Measurements from ENCODE around the gene TNP1.

TNP1 gene

DNA sequence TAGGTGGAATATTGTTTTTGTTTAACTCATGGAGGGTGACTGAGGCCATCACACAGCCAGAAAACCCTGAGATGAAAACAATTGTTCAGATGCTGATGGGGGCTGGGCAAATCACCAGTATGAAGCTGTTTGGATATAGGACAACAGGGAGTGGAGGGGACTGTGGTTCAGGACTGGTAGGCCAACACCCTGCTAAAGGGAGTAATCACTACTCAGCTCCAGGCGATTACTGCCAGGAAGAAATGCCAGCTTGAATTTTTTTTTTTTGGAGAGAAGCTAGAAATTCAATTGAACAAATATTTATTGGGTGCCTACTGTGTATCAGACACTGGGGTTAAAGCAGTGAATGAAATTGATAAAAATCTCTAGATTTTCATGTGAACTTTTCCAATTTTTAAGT lies 37.4 kb downstream of the TNP1 start:
- Histone ChIP-seq H3K4me1 (ENCODE audit: control extremely low read depth in 1 of 4, control insufficient read depth in 4 of 4, insufficient read depth in 4 of 4, low read length in 3 of 4) (peaks cover 0 to 3% (median under 1%) of the 10 kb centered on the region in 4 experiments), H3K4me3 (ENCODE audit: control insufficient read depth in 1 of 7, extremely low read depth in 1 of 7, insufficient read depth in 4 of 7, low read depth in 2 of 7, low read length in 6 of 7) (no peak overlapping the region), H3K27ac (ENCODE audit: insufficient read depth in 1 of 2, low read depth in 1 of 2, low read length in 2 of 2, poor library complexity in 1 of 2, severe bottlenecking in 2 of 2) (no peak overlapping the region), H3K27me3 (replicated peaks in 2 of 5; ENCODE audit: control insufficient read depth in 4 of 5, insufficient read depth in 5 of 5, low read length in 4 of 5) (peaks cover 0 to 1% (median 0%) of the 10 kb centered on the region in 5 experiments), H3K9me3 (ENCODE audit: control extremely low read depth in 1 of 5, control insufficient read depth in 4 of 5, insufficient read depth in 2 of 5, low read depth in 1 of 5, low read length in 4 of 5) (no peaks in the 10 kb centered on the region), H3K36me3 (ENCODE audit: control insufficient read depth in 4 of 4, insufficient read depth in 4 of 4, low read length in 3 of 4) (no peaks in the 10 kb centered on the region)
- WGBS (ENCODE audit: insufficient coverage) = 100% methylated on average over 1 of the region's 1 CpG
- DNase-seq = no peak
- POLR2A ChIA-PET = no interaction called here
- CTCF ChIA-PET = no interaction called here

DNA sequence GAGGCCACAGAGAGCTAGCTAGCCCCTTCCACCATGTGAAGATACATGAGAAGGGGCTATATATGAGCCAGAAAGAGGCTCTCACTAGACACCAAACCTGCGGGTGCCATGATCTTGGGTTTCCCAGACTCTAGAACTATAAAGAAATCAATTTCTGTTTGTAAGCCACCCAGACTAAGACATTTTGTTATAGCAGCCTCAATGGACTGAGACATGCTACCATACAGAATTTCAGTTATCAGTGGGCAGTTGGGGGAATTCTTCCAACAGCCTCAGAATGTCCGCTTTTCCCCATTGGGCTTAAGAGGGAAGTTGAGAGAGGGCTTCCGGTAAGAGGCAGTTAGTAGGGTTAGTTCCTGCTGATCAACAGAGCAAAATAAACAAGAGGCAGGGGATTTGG lies 39.2 kb downstream of the TNP1 start:
- H3K9me3 ChIP-seq (ENCODE audit: control extremely low read depth in 1 of 5, control insufficient read depth in 4 of 5, insufficient read depth in 2 of 5, low read depth in 1 of 5, low read length in 4 of 5) = no peaks in the 10 kb centered on the region
- H3K4me1 ChIP-seq (ENCODE audit: control extremely low read depth in 1 of 4, control insufficient read depth in 4 of 4, insufficient read depth in 4 of 4, low read length in 3 of 4) = no peaks in the 10 kb centered on the region
- ChIA-PET CTCF (no interaction called here), POLR2A (no interaction called here)
- H3K27ac ChIP-seq (ENCODE audit: insufficient read depth in 1 of 2, low read depth in 1 of 2, low read length in 2 of 2, poor library complexity in 1 of 2, severe bottlenecking in 2 of 2) = no peak overlapping the region
- peaks cover 0 to 1% (median 0%) of the 10 kb centered on the region in 5 experiments for H3K27me3 ChIP-seq (replicated peaks in 2 of 5; ENCODE audit: control insufficient read depth in 4 of 5, insufficient read depth in 5 of 5, low read length in 4 of 5)
- WGBS (ENCODE audit: insufficient coverage) = 100% methylated on average over 1 of the region's 3 CpGs
- no peak overlapping the region for H3K4me3 ChIP-seq (ENCODE audit: control insufficient read depth in 1 of 7, extremely low read depth in 1 of 7, insufficient read depth in 4 of 7, low read depth in 2 of 7, low read length in 6 of 7)
- H3K36me3 ChIP-seq (ENCODE audit: control insufficient read depth in 4 of 4, insufficient read depth in 4 of 4, low read length in 3 of 4) = no peaks in the 10 kb centered on the region
- no peak for DNase-seq

DNA sequence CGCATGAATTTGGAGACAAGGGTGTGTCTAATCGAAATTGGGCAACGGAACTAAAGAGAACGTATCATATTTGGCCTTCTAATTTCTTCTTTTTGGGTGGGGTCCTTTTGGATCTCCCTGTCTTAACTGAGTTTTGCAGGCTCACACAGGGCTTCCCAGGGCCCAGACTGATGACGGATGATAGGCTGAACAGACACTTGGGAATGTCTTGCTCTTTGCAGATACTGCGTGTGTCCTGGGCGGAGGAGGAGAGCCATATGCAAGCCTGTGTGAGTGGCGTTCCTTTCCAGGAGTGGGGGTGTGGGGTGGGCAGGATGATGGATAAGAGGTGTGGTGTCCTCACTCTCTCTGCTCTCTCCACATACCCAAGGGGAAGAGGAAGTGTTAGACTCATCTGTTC lies 40.1 kb downstream of the TNP1 start:
- Histone ChIP-seq H3K4me3 (ENCODE audit: control insufficient read depth in 1 of 7, extremely low read depth in 1 of 7, insufficient read depth in 4 of 7, low read depth in 2 of 7, low read length in 6 of 7) (no peak overlapping the region), H3K4me1 (ENCODE audit: control extremely low read depth in 1 of 4, control insufficient read depth in 4 of 4, insufficient read depth in 4 of 4, low read length in 3 of 4) (no peaks in the 10 kb centered on the region), H3K36me3 (ENCODE audit: control insufficient read depth in 4 of 4, insufficient read depth in 4 of 4, low read length in 3 of 4) (no peaks in the 10 kb centered on the region), H3K27ac (ENCODE audit: insufficient read depth in 1 of 2, low read depth in 1 of 2, low read length in 2 of 2, poor library complexity in 1 of 2, severe bottlenecking in 2 of 2) (no peak overlapping the region), H3K9me3 (ENCODE audit: control extremely low read depth in 1 of 5, control insufficient read depth in 4 of 5, insufficient read depth in 2 of 5, low read depth in 1 of 5, low read length in 4 of 5) (no peaks in the 10 kb centered on the region), H3K27me3 (replicated peaks in 2 of 5; ENCODE audit: control insufficient read depth in 4 of 5, insufficient read depth in 5 of 5, low read length in 4 of 5) (peaks cover 0 to 1% (median 0%) of the 10 kb centered on the region in 5 experiments)
- WGBS (ENCODE audit: insufficient coverage) = 100% methylated on average over 5 of the region's 8 CpGs
- no peak for DNase-seq
- CTCF ChIA-PET = no interaction called here
- POLR2A ChIA-PET = no interaction called here

DNA sequence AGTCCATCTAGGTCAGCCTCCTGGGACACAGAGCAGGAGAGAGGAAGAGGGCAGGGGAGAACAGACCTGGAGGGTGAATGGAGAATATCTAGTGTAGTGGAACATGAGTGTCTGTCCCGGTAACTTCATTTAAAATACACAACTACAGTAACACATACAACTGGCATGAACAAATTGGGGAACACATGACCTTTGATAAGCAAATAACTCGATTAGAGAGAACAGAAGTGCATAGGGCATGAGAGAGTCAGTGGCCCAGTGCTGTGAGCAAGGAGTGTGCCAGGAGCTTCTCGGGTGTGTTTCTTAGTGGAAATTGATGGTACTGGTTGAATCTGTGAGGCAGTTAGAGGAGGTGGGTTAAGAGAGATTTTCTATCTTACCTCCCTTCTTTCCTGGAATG lies 40.8 kb downstream of the TNP1 start:
- Histone ChIP-seq H3K27me3 (replicated peaks in 2 of 5; ENCODE audit: control insufficient read depth in 4 of 5, insufficient read depth in 5 of 5, low read length in 4 of 5) (peaks cover 0 to 2% (median 0%) of the 10 kb centered on the region in 5 experiments), H3K27ac (ENCODE audit: insufficient read depth in 1 of 2, low read depth in 1 of 2, low read length in 2 of 2, poor library complexity in 1 of 2, severe bottlenecking in 2 of 2) (no peak overlapping the region), H3K9me3 (ENCODE audit: control extremely low read depth in 1 of 5, control insufficient read depth in 4 of 5, insufficient read depth in 2 of 5, low read depth in 1 of 5, low read length in 4 of 5) (no peaks in the 10 kb centered on the region), H3K4me3 (ENCODE audit: control insufficient read depth in 1 of 7, extremely low read depth in 1 of 7, insufficient read depth in 4 of 7, low read depth in 2 of 7, low read length in 6 of 7) (no peak overlapping the region), H3K4me1 (ENCODE audit: control extremely low read depth in 1 of 4, control insufficient read depth in 4 of 4, insufficient read depth in 4 of 4, low read length in 3 of 4) (no peaks in the 10 kb centered on the region), H3K36me3 (ENCODE audit: control insufficient read depth in 4 of 4, insufficient read depth in 4 of 4, low read length in 3 of 4) (no peaks in the 10 kb centered on the region)
- CTCF ChIA-PET = no interaction called here
- DNase-seq = no peak
- 90% methylated on average over 2 of the region's 3 CpGs for WGBS (ENCODE audit: insufficient coverage)
- POLR2A ChIA-PET = no interaction called here

DNA sequence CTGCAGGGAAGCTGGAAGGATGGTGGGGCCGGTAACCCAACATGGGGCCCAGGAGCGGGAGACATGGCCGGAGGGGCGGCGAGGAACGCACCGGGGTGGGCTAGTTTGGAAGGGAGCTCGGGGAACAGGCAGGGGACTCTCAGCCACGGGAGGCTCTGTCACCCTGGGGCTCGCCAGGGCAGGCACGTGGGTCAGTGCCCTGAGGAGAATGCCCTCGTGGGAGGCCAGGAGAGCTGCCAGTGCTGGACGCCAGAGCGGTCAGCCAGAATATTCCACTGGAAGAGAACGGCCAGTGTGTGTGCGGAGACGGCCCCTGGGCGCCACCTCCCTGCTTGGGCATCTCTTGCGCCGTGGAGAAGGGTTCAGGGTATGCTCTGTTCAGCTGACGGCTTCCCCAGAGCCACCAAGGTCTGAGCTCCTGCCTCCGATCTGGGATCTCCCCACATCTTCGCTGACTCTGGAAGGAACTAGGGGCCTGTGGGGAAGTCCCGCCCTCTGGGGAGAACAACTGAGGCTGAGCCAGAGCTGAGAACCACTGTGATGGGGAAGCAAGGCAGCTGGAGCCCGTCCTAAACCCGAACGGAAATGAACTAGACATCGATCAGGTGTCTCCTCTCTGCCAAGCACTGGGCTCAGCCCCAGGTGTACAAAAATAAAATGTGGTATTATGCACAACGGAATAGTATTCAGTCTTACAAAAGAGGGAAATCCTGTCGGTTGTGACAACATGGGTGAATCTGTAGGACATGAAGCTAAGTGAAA lies 49.3 kb downstream of the TNP1 start:
- ChIA-PET POLR2A (no interaction called here), CTCF (no interaction called here)
- H3K4me3 ChIP-seq (ENCODE audit: control insufficient read depth in 1 of 7, extremely low read depth in 1 of 7, insufficient read depth in 4 of 7, low read depth in 2 of 7, low read length in 6 of 7) = no peak overlapping the region
- peaks cover 0 to 3% (median 0%) of the 10 kb centered on the region in 5 experiments for H3K9me3 ChIP-seq (ENCODE audit: control extremely low read depth in 1 of 5, control insufficient read depth in 4 of 5, insufficient read depth in 2 of 5, low read depth in 1 of 5, low read length in 4 of 5)
- no peaks in the 10 kb centered on the region for H3K36me3 ChIP-seq (ENCODE audit: control insufficient read depth in 4 of 4, insufficient read depth in 4 of 4, low read length in 3 of 4)
- 96% methylated on average over 25 of the region's 30 CpGs for WGBS (ENCODE audit: insufficient coverage)
- DNase-seq = no peak
- no peaks in the 10 kb centered on the region for H3K4me1 ChIP-seq (ENCODE audit: control extremely low read depth in 1 of 4, control insufficient read depth in 4 of 4, insufficient read depth in 4 of 4, low read length in 3 of 4)
- no peak overlapping the region for H3K27ac ChIP-seq (ENCODE audit: insufficient read depth in 1 of 2, low read depth in 1 of 2, low read length in 2 of 2, poor library complexity in 1 of 2, severe bottlenecking in 2 of 2)
- H3K27me3 ChIP-seq (replicated peaks in 2 of 5; ENCODE audit: control insufficient read depth in 4 of 5, insufficient read depth in 5 of 5, low read length in 4 of 5) = peaks cover 0 to 2% (median 0%) of the 10 kb centered on the region in 5 experiments

All from common myeloid progenitor, CD34-positive (primary cell).